IMR-90 (cell line): ENCODE data around the gene STARD13. TPM values are rescaled to one million over a fixed set of nuclear protein-coding genes. Genes with fewer than 3 reads are reported as not detected.

Experiments used
- ATAC-seq: fragments of 200-7000 bp; cut with Tn5 transposase; 2 replicates; pipeline ENCODE4 v1.9.1; 2020; ENCODE audit warnings: low read depth, mild to moderate bottlenecking, moderate library complexity
- BruUV-seq: library from RNA; stranded (reverse); fragments of 400-500 nt; replicated peaks from 2 replicates; lab custom pipeline; 2021; lab: Mats Ljungman, UMichigan
- CTCF ChIA-PET: fragments of 300-600 bp; formaldehyde crosslinking; extraction: SDS; loops from one replicate; lab custom pipeline; 2021; ENCODE audit warnings: antibody characterized with exemption; lab: Yijun Ruan, JAX
- POLR2A ChIA-PET: fragments of 300-600 bp; sonication (Branson Sonifier 250); formaldehyde crosslinking; loops from one replicate; lab custom pipeline; 2022; ENCODE audit warnings: antibody characterized with exemption; ENCODE audit not compliant: unreplicated experiment; lab: Charles Lee
- DNase-seq: peaks from one replicate; pipeline ENCODE4 v3.0.0; 2013
- H2AFZ ChIP-seq: replicated peaks from 2 replicates; pipeline ENCODE3; 2013; ENCODE audit warnings: low read length, mild to moderate bottlenecking; ENCODE audit not compliant: poor library complexity
- H2AK5ac ChIP-seq: 2 replicates; pipeline ENCODE4 v1.6.1; 2013; ENCODE audit warnings: low read depth, low read length, inconsistent platforms
- H2AK9ac ChIP-seq: replicated peaks from 2 replicates; pipeline ENCODE3; 2013; ENCODE audit warnings: mild to moderate bottlenecking, low read depth, low read length, moderate library complexity; ENCODE audit not compliant: poor library complexity
- H2BK120ac ChIP-seq: 2 replicates; pipeline ENCODE4 v1.6.1; 2013; ENCODE audit warnings: low read depth, low read length, inconsistent platforms
- H2BK15ac ChIP-seq: 3 replicates; pipeline ENCODE4 v1.6.1; 2013; ENCODE audit warnings: low read depth, low read length, inconsistent platforms
- H2BK20ac ChIP-seq: 2 replicates; pipeline ENCODE4 v1.6.1; 2013; ENCODE audit warnings: low read depth, mild to moderate bottlenecking, inconsistent platforms, low read length, moderate library complexity
- H2BK5ac ChIP-seq: 2 replicates; pipeline ENCODE4 v1.6.1; 2013; ENCODE audit warnings: mild to moderate bottlenecking, low read depth, low read length, inconsistent platforms; ENCODE audit not compliant: poor library complexity, severe bottlenecking
- H3K14ac ChIP-seq: replicated peaks from 2 replicates; pipeline ENCODE4 v1.6.1; 2013; ENCODE audit warnings: low read depth, low read length, inconsistent platforms
- H3K18ac ChIP-seq: 2 replicates; pipeline ENCODE4 v1.6.1; 2013; ENCODE audit warnings: low read depth, low read length, control low read depth
- H3K23ac ChIP-seq: 2 replicates; pipeline ENCODE4 v1.6.1; 2013; ENCODE audit warnings: low read depth, low read length, inconsistent platforms
- H3K27ac ChIP-seq: 2 replicates; pipeline ENCODE4 v1.5.1; 2013; ENCODE audit warnings: mild to moderate bottlenecking, control low read depth, low read length; ENCODE audit not compliant: insufficient read depth
- H3K27me3 ChIP-seq: 2 replicates; pipeline ENCODE4 v1.6.1; 2013; ENCODE audit warnings: low read length; ENCODE audit not compliant: control insufficient read depth, insufficient read depth
- H3K36me3 ChIP-seq: 2 replicates; pipeline ENCODE4 v1.6.1; 2013; ENCODE audit warnings: low read length, mixed read lengths; ENCODE audit not compliant: control insufficient read depth, insufficient read depth
- H3K4ac ChIP-seq: 2 replicates; pipeline ENCODE4 v1.6.1; 2013; ENCODE audit warnings: low read depth, low read length, inconsistent platforms
- H3K4me1 ChIP-seq: 2 replicates; pipeline ENCODE4 v1.6.1; 2013; ENCODE audit warnings: low read length, mixed read lengths; ENCODE audit not compliant: control insufficient read depth, insufficient read depth
- H3K4me2 ChIP-seq: 2 replicates; pipeline ENCODE4 v1.6.1; 2013; ENCODE audit warnings: low read depth, mild to moderate bottlenecking, control low read depth, low read length, moderate library complexity
- H3K4me3 ChIP-seq: 2 replicates; pipeline ENCODE4 v1.5.1; 2013; ENCODE audit warnings: low read depth, mild to moderate bottlenecking, control low read depth, low read length, moderate library complexity; ENCODE audit not compliant: insufficient read depth
- H3K56ac ChIP-seq: 2 replicates; pipeline ENCODE4 v1.6.1; 2013; ENCODE audit warnings: low read length, inconsistent platforms; ENCODE audit not compliant: insufficient read depth; ENCODE audit errors: extremely low read depth
- H3K79me1 ChIP-seq, 2 experiments: 2 replicates each; pipeline ENCODE4 v1.6.1; 2013; ENCODE audit warnings: low read length in 2 of 2, inconsistent platforms in 1 of 2, low read depth in 1 of 2
- H3K9ac ChIP-seq: 2 replicates; pipeline ENCODE4 v1.6.1; 2013; ENCODE audit warnings: low read depth, low read length, control low read depth
- H3K9me1 ChIP-seq: 2 replicates; pipeline ENCODE4 v1.6.1; 2013; ENCODE audit warnings: low read length, inconsistent platforms; ENCODE audit not compliant: insufficient read depth
- H3K9me3 ChIP-seq: 2 replicates; pipeline ENCODE4 v1.6.1; 2013; ENCODE audit warnings: low read length; ENCODE audit not compliant: control insufficient read depth, insufficient read depth
- H4K20me1 ChIP-seq: 2 replicates; pipeline ENCODE4 v1.6.1; 2013; ENCODE audit warnings: low read length, inconsistent platforms; ENCODE audit not compliant: insufficient read depth
- H4K5ac ChIP-seq: 2 replicates; pipeline ENCODE4 v1.6.1; 2013; ENCODE audit warnings: mild to moderate bottlenecking, low read depth, low read length, control low read depth
- H4K8ac ChIP-seq, 2 experiments: 2 replicates each; pipeline ENCODE4 v1.6.1; 2013; ENCODE audit warnings: low read depth in 2 of 2, low read length in 2 of 2, control low read depth in 1 of 2, inconsistent platforms in 1 of 2
- H4K91ac ChIP-seq: 2 replicates; pipeline ENCODE4 v1.6.1; 2013; ENCODE audit warnings: low read depth, low read length, inconsistent platforms; ENCODE audit not compliant: insufficient read depth
- BHLHE40 ChIP-seq: fragments of 150-350 bp; IDR thresholded peaks from 2 replicates; pipeline ENCODE4 v1.6.1; 2016; ENCODE audit warnings: mild to moderate bottlenecking, low read depth, low read length
- CEBPB ChIP-seq: IDR thresholded peaks from 2 replicates; pipeline ENCODE4 v1.6.1; 2012; ENCODE audit warnings: low read depth, low read length, improper control_type of control experiment
- CHD1 ChIP-seq: IDR thresholded peaks from 2 replicates; pipeline ENCODE4 v1.6.1; 2012; ENCODE audit warnings: low read depth, low read length, improper control_type of control experiment
- CTCF ChIP-seq: conservative IDR thresholded peaks from 2 replicates; pipeline ENCODE4 v1.5.1; 2012; ENCODE audit warnings: mild to moderate bottlenecking, low read depth, low read length, improper control_type of control experiment
- POLR2A ChIP-seq: IDR thresholded peaks from 2 replicates; pipeline ENCODE4 v1.6.1; 2012; ENCODE audit warnings: mild to moderate bottlenecking, low read depth, low read length
- RCOR1 ChIP-seq: IDR thresholded peaks from 2 replicates; pipeline ENCODE4 v1.6.1; 2012; ENCODE audit warnings: mild to moderate bottlenecking, low read length, improper control_type of control experiment; ENCODE audit not compliant: insufficient replicate concordance
- RFX5 ChIP-seq: IDR thresholded peaks from 2 replicates; pipeline ENCODE4 v1.8.0; 2012; ENCODE audit warnings: low read depth, mild to moderate bottlenecking, low read length, moderate library complexity
- SMC3 ChIP-seq: fragments of 150-350 bp; IDR thresholded peaks from 2 replicates; pipeline ENCODE4 v1.6.1; 2016; ENCODE audit warnings: low read depth, mild to moderate bottlenecking, antibody characterized with exemption, low read length, moderate library complexity
- WGBS, 2 experiments: methylation state at CpG; one replicate each; pipeline versions ENCODE4 v1.1.5 to v1.1.7; 2013; ENCODE audit warnings: missing lambda C conversion rate in 2 of 2; ENCODE audit not compliant: insufficient read length in 1 of 2; ENCODE audit errors: extremely low coverage in 2 of 2; 5-methylcytosine and 5-hydroxymethylcytosine counted together
- dilution Hi-C: fragments of 300-500 bp; cut with HindIII; formaldehyde crosslinking; loops from one replicate; pipeline ENCODE4 v1.14.3; 2018; ENCODE audit warnings: low sequenced_read_pairs; ENCODE audit not compliant: unreplicated experiment
- in situ Hi-C: fragments of 300-500 bp; cut with MboI; formaldehyde crosslinking; loops from 3 replicates; pipeline ENCODE4 v1.14.3; 2019; ENCODE audit warnings: low sequenced_read_pairs, inconsistent platforms, mixed read lengths
- intact Hi-C: fragments of 100-400 bp; cut with micrococcal nuclease; formaldehyde crosslinking; loops from 2 replicates; pipeline ENCODE4 v1.10.0; 2022
- polyA plus RNA-seq, 3 experiments: library from polyadenylated mRNA; depleted of rRNA; stranded (reverse); fragments of >200 nt; gene quantifications; 2 replicates each; pipeline ENCODE4 v1.2.3, GENCODE V29; 2012; ENCODE audit warnings: low replicate concordance in 1 of 3
- total RNA-seq: library from RNA; depleted of rRNA; stranded (reverse); fragments of >200 nt; gene quantifications from 2 replicates; pipeline ENCODE4 v1.2.3, GENCODE V29; 2012

The STARD13 gene
- total and polyA plus RNA-seq, 2 of the 4 experiments (the other 2 are of a cell fraction) = 23.6 to 46.6 TPM

- Histone ChIP-seq H3K56ac (no peak overlapping the region), H3K27ac (no peak overlapping the region), H3K4ac (no peak overlapping the region), H2AK5ac (no peak overlapping the region), H3K14ac (no peak overlapping the region), H4K91ac (no peak overlapping the region), H3K9me1 (peaks cover 47% of the 10 kb centered on the region), H2AK9ac (no peak overlapping the region), H2AFZ (no peak overlapping the region), H3K9me3 (no peaks in the 10 kb centered on the region), H4K8ac (no peak overlapping the region), H3K36me3 (peaks cover 17% of the 10 kb centered on the region), H2BK120ac (no peak overlapping the region), H2BK20ac (no peak overlapping the region), H2BK5ac (peak overlapping the region; percentile 28), H3K9ac (no peak overlapping the region), H3K18ac (no peak overlapping the region), H4K5ac (no peak overlapping the region), H2BK15ac (no peak overlapping the region), H3K4me3 (no peak overlapping the region), H3K27me3 (no peaks in the 10 kb centered on the region), H3K79me1 (peaks cover 36 to 90% of the 10 kb centered on the region in 2 experiments), H3K23ac (no peak overlapping the region), H3K4me2 (no peak overlapping the region), H3K4me1 (peaks cover 45% of the 10 kb centered on the region), H4K20me1 (peaks cover 66% of the 10 kb centered on the region)
- in situ Hi-C loops = no loop called here
- TF ChIP-seq CTCF = no peak
- no peak for TF ChIP-seq POLR2A
- TF ChIP-seq CHD1 = no peak
- no peak for TF ChIP-seq RCOR1
- no peak for TF ChIP-seq BHLHE40
- no peak for TF ChIP-seq SMC3
- no peak for TF ChIP-seq CEBPB
- no peak for TF ChIP-seq RFX5
- dilution Hi-C loops = no loop called here
- WGBS, 2 experiments = no CpG with 5 or more reads among the region's 2 CpGs
- BruUV-seq = no TSS peak
- ATAC-seq (no peak), DNase-seq (no peak)
- CTCF ChIA-PET = interaction anchor here (0.6 to 1.6 kb wide), 2 partner anchors 40 to 222 kb away, joined by 3 to 5 read pairs; no protein-coding TSS in a partner anchor
- intact Hi-C loops = no loop called here
- POLR2A ChIA-PET = no interaction called here
Measured at GRCh38 chr13:33265607-33266006, 19.9 kb downstream of the STARD13 start.
